Sigmoid colon (tissue), 7 donors: ENCODE data around the gene RGMB. TPM values are rescaled to one million over a fixed set of nuclear protein-coding genes. Genes with fewer than 3 reads are reported as not detected.
A peak's percentile ranks its signal among the peaks of the same experiment; 100 is the strongest.

Source experiments
- DNase-seq: peaks from one replicate; pipeline ENCODE4 v3.0.0-alpha.2; 2019
- H3K27ac ChIP-seq, 4 donors: fragments of 200-600 bp; sonication (generic); one replicate each; pipeline ENCODE4 v1.5.1; 2016 to 2019; ENCODE audit warnings: mild to moderate bottlenecking in 1 of 4
- H3K27me3 ChIP-seq, 3 donors: fragments of 200-600 bp; sonication (generic); one replicate each; pipeline ENCODE4 v1.5.1; 2019; ENCODE audit warnings: mild to moderate bottlenecking in 1 of 3
- H3K36me3 ChIP-seq, 4 donors: fragments of 200-600 bp; sonication (generic); one replicate each; pipeline ENCODE4 v1.5.1; 2016 to 2019
- H3K4me1 ChIP-seq, 4 donors: fragments of 200-600 bp; sonication (generic); one replicate each; pipeline ENCODE4 v1.5.1; 2017 to 2019
- H3K4me3 ChIP-seq, 4 donors: fragments of 200-600 bp; sonication (generic); one replicate each; pipeline ENCODE4 v1.5.1; 2017 to 2019; ENCODE audit warnings: mild to moderate bottlenecking in 2 of 4, moderate library complexity in 1 of 4
- H3K9me3 ChIP-seq, 4 donors: fragments of 200-600 bp in 3 of 4; sonication (generic) in 3 of 4; one replicate each; pipeline versions ENCODE4 v1.5.1 to v1.6.1; 2013 to 2019
- CTCF ChIP-seq, 4 experiments: fragments of 450-650 bp in 3 of 4; fragments of 200-600 bp in 1 of 4; IDR thresholded peaks; one replicate each; pipeline ENCODE4 v1.5.1; 2016 to 2019; ENCODE audit warnings: antibody characterized with exemption in 4 of 4, mild to moderate bottlenecking in 3 of 4, moderate library complexity in 2 of 4
- EP300 ChIP-seq, 4 donors: sonication (generic); formaldehyde crosslinking; IDR thresholded peaks; one replicate each; pipeline ENCODE4 v1.6.1; 2017; ENCODE audit warnings: antibody characterized with exemption in 4 of 4
- POLR2A ChIP-seq, 2 donors: fragments of 450-650 bp; IDR thresholded peaks; one replicate each; pipeline ENCODE4 v1.6.1; 2016; ENCODE audit warnings: antibody characterized with exemption in 2 of 2, mild to moderate bottlenecking in 2 of 2, moderate library complexity in 2 of 2
- POLR2AphosphoS5 ChIP-seq, 4 donors: sonication (generic); formaldehyde crosslinking; IDR thresholded peaks; one replicate each; pipeline ENCODE4 v1.6.1; 2017; ENCODE audit warnings: antibody characterized with exemption in 4 of 4
- WGBS, 2 donors: extraction: QIAGEN DNeasy Blood & Tissue Kit; methylation state at CpG; one replicate each; pipeline ENCODE4 v1.1.7; 2013; 5-methylcytosine and 5-hydroxymethylcytosine counted together
- intact Hi-C: fragments of 100-400 bp; cut with DNase I; formaldehyde crosslinking; loops from one replicate; pipeline ENCODE4 v1.15.1; 2023
- polyA plus RNA-seq, 3 donors: library from polyadenylated mRNA; stranded (reverse); fragments of 200-250 nt; gene quantifications; one replicate each; pipeline ENCODE4 v1.2.3, GENCODE V29; 2013
- total RNA-seq, 4 donors: library from RNA; depleted of rRNA; stranded (reverse); fragments of >200 nt; gene quantifications; one replicate each; pipeline ENCODE4 v1.1.0, GENCODE V29; 2016
- donor health status: healthy with polysubstance abuse.
- donor health status: Bipolar disorder and iron deficiency.
- donor health status: healthy.

The RGMB gene
- total and polyA plus RNA-seq, 7 donors = 3.7 to 32.1 (median 25.0) TPM

- intact Hi-C loops = loop anchor here (5.0 kb wide), 2 partner anchors 155 to 1840 kb away; partner anchors contain the start of gene CHD1
- H3K9me3 ChIP-seq = no peaks in the 10 kb centered on the region
- H3K36me3 ChIP-seq = no peaks in the 10 kb centered on the region
- WGBS, 2 donors = 4 to 12% methylated on average over 34 of the region's 34 CpGs
- H3K27me3 ChIP-seq = no peaks in the 10 kb centered on the region
- H3K4me3 ChIP-seq = peak overlapping the region; percentile 64 to 93 (median 83)
- H3K4me1 ChIP-seq = peaks cover 0 to 53% (median 35%) of the 10 kb centered on the region in 4 donors
- peak overlapping the region; percentile 89 to 97 (median 96) for H3K27ac ChIP-seq
- peak; percentile 90 for DNase-seq
- no peak for TF ChIP-seq EP300 (IDR thresholded peaks at IDR 0.05)
- TF ChIP-seq POLR2A (IDR thresholded peaks at IDR 0.05) = no peak
- TF ChIP-seq CTCF (IDR thresholded peaks at IDR 0.05) = no peak
- no peak for TF ChIP-seq POLR2AphosphoS5 (IDR thresholded peaks at IDR 0.05)
Measured at GRCh38 chr5:98772415-98773213, 849 bp upstream of the RGMB start.

DNA sequence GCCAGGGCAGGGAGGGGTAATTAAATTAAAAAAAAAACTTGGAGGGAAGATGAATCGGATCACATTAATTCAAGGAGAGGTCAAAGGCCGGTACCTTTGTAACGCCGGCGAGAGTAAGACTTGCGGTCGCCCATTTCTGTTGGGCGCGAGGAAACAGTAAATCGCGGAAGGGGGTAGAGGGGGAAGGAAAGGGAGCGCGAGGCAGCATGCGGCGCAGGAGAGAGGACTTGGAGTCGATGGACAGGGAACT lies 324 bp upstream of the RGMB start:
- TF ChIP-seq POLR2AphosphoS5 (IDR thresholded peaks at IDR 0.05) = peak in 1 of 4 donors; percentile 68
- no peak for TF ChIP-seq CTCF (IDR thresholded peaks at IDR 0.05)
- TF ChIP-seq EP300 (IDR thresholded peaks at IDR 0.05) = no peak
- TF ChIP-seq POLR2A (IDR thresholded peaks at IDR 0.05) = no peak
- peaks cover 0 to 52% (median 34%) of the 10 kb centered on the region in 4 donors for H3K4me1 ChIP-seq
- H3K36me3 ChIP-seq = no peaks in the 10 kb centered on the region
- peak overlapping the region; percentile 89 to 97 (median 96) for H3K27ac ChIP-seq
- H3K27me3 ChIP-seq = no peaks in the 10 kb centered on the region
- intact Hi-C loops = loop anchor here (5.0 kb wide), 2 partner anchors 154 to 1841 kb away; partner anchors contain the start of gene CHD1
- DNase-seq = no peak
- peak overlapping the region; percentile 64 to 93 (median 83) for H3K4me3 ChIP-seq
- H3K9me3 ChIP-seq = no peaks in the 10 kb centered on the region
- WGBS, 2 donors = 0 to 1% methylated on average over 16 of the region's 16 CpGs

GRCh38 chr5:98774192-98775033 lies 950 bp downstream of the RGMB start:
- peak; percentile 84 for DNase-seq
- Histone ChIP-seq H3K27ac (peak overlapping the region; percentile 89 to 97 (median 96)), H3K9me3 (no peaks in the 10 kb centered on the region), H3K4me3 (peak overlapping the region; percentile 64 to 93 (median 83)), H3K4me1 (peaks cover 0 to 44% (median 29%) of the 10 kb centered on the region in 4 donors), H3K27me3 (no peaks in the 10 kb centered on the region), H3K36me3 (no peaks in the 10 kb centered on the region)
- intact Hi-C loops = loop anchor here (2.0 to 5.0 kb wide), 3 partner anchors 153 to 1842 kb away; partner anchors contain the start of genes CHD1 and RIOK2
- WGBS, 2 donors = 0% methylated on average over 64 of the region's 64 CpGs
- TF ChIP-seq POLR2AphosphoS5 (IDR thresholded peaks at IDR 0.05) (peak in 3 of 4 donors; percentile 25 to 46 (median 33)), CTCF (IDR thresholded peaks at IDR 0.05) (no peak)

- intact Hi-C loops = loop anchor here (2.0 kb wide), 1 partner anchor 1593 kb away; the partner anchor contains the start of gene RIOK2
Measured at GRCh38 chr5:98775246-98776065, 2.0 kb downstream of the RGMB start.

More at GRCh38 chr5:98775246-98776065, 2.0 kb downstream of the RGMB start:
- no peaks in the 10 kb centered on the region for H3K9me3 ChIP-seq
- DNase-seq = no peak
- no peaks in the 10 kb centered on the region for H3K27me3 ChIP-seq
- H3K4me3 ChIP-seq = peak overlapping the region; percentile 64 to 93 (median 83)
- peak overlapping the region; percentile 89 to 97 (median 96) for H3K27ac ChIP-seq
- no peak for TF ChIP-seq CTCF (IDR thresholded peaks at IDR 0.05)
- 18 to 59% methylated on average over 12 of the region's 12 CpGs for WGBS, 2 donors
- peaks cover 0 to 48% (median 27%) of the 10 kb centered on the region in 4 donors for H3K4me1 ChIP-seq
- peaks cover 0 to 4% (median under 1%) of the 10 kb centered on the region in 4 donors for H3K36me3 ChIP-seq
